Measurements from ENCODE around the gene UBE3A.

DNA sequence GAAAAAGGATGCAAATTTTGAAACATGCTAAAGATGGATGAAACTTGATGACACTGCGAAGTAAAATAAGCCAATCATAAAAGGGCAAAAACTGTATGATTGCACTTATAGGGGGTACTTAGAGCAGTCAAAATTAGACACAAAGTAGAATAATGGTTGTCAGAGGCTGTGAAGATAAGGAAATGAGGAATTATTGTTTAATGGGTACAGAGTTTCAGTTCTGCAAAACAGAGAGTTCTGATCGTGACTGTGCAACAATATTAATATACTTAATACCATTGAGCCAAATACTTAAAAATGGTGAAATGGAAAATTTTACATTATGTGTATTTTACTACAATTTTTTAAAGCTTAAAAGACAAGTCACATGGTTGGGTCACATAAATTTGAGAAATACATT is 35.1 kb downstream of the UBE3A start:
- TF ChIP-seq CTCF (IDR thresholded peaks at IDR 0.05) (no peak), POLR2AphosphoS5 (IDR thresholded peaks at IDR 0.05) (no peak)
